Bone marrow (tissue), 2 donors: ENCODE measurements around the gene MMP21.

Experiments used
- DNase-seq, 2 donors: peaks; one replicate each; lab custom pipeline; 2025; lab: John Stamatoyannopoulos, UW

MMP21 gene

GRCh38 chr10:125792342-125793300 lies 17.0 kb upstream of the MMP21 start:
- no peak for DNase-seq

- DNase-seq, result no peak
Observed at GRCh38 chr10:125788156-125789034, 12.8 kb upstream of the MMP21 start.

GRCh38 chr10:125785791-125786190 lies 10.2 kb upstream of the MMP21 start:
- no peak for DNase-seq

- no peak for DNase-seq
Observed at GRCh38 chr10:125783957-125784356, 8.3 kb upstream of the MMP21 start.

GRCh38 chr10:125783408-125783807 lies 7.8 kb upstream of the MMP21 start:
- DNase-seq, result no peak

GRCh38 chr10:125782616-125783015 lies 7.0 kb upstream of the MMP21 start:
- no peak for DNase-seq

- DNase-seq, result no peak
Observed at GRCh38 chr10:125782054-125782453, 6.4 kb upstream of the MMP21 start.

- DNase-seq, result no peak
Observed at GRCh38 chr10:125781374-125781773, 5.8 kb upstream of the MMP21 start.

GRCh38 chr10:125779403-125780327 lies 4.0 kb upstream of the MMP21 start:
- DNase-seq, result no peak

GRCh38 chr10:125778556-125778955 lies 2.9 kb upstream of the MMP21 start:
- no peak for DNase-seq

- no peak for DNase-seq
Observed at GRCh38 chr10:125777806-125778205, 2.2 kb upstream of the MMP21 start.

GRCh38 chr10:125774581-125775191 lies 935 bp downstream of the MMP21 start:
- no peak for DNase-seq

GRCh38 chr10:125773687-125774543 lies 1.7 kb downstream of the MMP21 start:
- no peak for DNase-seq

GRCh38 chr10:125772864-125773180 lies 2.8 kb downstream of the MMP21 start:
- DNase-seq, result no peak

GRCh38 chr10:125772112-125772863 lies 3.3 kb downstream of the MMP21 start:
- DNase-seq, result no peak

GRCh38 chr10:125770844-125771243 lies 4.8 kb downstream of the MMP21 start:
- no peak for DNase-seq

GRCh38 chr10:125769175-125769574 lies 6.4 kb downstream of the MMP21 start:
- DNase-seq, result no peak

GRCh38 chr10:125768219-125768855 lies 7.3 kb downstream of the MMP21 start:
- DNase-seq, result no peak

GRCh38 chr10:125766511-125766910 lies 9.1 kb downstream of the MMP21 start:
- DNase-seq, result no peak
